Measurements from ENCODE around the gene EMID1.

The EMID1 gene

DNA sequence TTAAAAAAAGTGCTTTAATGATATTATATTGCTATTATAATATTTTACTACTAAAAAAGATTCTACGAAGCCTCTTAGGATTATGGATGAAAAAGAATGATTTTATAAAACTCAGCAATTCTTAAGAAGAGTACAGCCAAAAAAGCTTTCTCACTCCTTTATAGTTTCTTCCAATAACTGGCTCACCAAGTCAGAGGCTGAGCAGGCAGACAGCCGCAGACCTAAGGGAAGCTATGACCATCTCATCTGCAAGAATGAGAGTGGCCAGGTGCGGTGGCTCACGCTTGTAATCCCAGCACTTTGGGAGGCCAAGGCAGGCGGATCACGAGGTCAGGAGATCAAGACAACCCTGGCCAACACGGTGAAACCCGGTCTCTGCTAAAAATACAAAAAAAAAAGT, 12.7 kb upstream of the EMID1 start:
- in situ Hi-C loops (cut with MboI; ENCODE audit: low pct_unique_long_range_greater_than_20kb, low sequenced_read_pairs), result no loop called here
- no peak for DNase-seq

DNA sequence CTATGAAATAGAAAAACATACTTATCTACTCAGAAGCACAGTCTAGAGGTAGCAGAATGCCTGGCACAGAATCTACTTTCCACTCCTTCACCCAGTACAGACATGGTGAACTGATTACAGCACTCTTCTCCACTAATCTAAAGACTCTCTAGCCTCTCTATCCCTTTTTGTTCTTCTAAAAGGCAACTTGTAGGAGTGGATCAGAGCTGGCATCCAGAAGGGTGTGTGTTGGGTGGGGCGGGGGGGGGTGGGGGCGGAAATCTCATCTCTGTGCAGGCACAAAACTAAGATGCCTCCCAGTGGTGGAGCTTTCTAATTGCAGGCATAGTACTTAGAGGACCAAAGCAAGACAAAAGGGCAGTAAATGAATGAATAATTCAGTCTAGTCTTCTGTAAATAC, 11.5 kb upstream of the EMID1 start:
- DNase-seq, result no peak
- in situ Hi-C loops (cut with MboI; ENCODE audit: low pct_unique_long_range_greater_than_20kb, low sequenced_read_pairs), result no loop called here

DNA sequence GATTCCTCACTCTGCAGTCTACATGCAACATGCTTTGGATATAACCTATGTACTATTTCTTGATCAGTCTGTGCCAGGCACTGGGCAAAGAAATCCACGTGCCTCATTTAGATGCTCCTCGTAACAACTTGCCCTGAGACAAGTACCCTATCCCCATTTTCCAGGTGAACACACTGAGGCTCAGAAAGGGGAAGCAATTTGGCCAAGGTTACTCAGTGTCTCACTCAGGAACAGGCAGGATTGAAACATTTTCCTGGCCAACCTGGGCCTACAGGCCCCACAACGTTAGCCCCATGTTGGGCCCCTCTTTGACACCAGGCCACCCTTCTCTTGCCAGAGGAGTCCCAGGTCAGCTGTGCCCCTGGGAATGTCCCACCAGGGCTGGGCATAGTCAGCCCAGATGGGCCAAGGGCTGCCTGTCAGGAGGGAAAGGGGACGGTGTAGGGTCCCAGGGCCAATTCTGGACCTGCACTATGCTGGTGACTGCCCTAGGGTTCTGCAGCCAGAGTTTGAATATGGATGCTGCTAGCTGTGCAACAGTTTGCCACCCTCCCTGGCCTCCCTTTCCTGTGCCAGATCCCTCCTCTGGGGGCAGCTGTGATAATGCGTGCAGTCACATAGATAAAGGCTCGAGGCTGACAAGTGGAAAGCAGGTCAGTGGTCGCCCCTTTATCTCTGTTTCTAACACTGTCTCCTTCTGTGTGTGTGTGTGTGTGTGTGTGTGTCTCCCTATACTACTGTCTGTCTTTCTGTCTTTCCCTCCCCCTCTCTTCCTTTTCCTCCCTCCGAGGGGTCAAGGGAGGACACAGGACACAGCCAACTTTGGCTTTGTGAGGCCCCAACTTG, 10.4 kb upstream of the EMID1 start:
- peak; percentile 44 for DNase-seq
- in situ Hi-C loops (cut with MboI; ENCODE audit: low pct_unique_long_range_greater_than_20kb, low sequenced_read_pairs), result no loop called here

DNA sequence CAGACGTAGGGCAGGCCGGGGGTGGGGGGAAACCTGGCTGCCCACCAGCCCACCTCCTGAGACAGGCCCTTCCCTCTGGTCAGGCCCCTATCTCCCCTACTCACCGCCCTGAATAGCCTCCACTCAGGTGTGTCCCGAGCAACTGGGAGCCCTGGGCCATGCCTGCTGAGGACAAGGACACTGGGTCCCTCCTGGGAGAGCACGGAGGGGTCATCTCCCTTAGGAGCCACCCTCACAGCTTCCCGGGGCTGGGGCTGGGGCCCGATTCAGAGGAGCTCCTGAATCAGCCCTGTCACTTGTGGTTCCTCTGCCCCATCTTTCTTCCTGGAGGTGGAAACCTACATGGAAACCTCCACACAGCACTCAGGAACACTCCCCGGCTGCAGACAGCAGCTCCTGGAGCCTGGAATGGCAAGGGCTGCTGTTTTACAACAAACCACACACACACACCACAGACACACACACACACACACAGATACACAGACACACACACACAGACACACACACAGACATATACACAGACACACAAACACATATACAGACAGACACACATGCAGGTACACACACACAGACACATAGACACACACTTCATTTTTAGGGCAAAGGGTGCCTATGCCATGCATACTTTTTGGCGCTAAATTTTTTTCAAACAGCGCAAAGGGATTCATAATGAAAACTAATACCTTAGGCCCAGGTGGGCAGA, 9.6 kb upstream of the EMID1 start:
- in situ Hi-C loops (cut with MboI; ENCODE audit: low pct_unique_long_range_greater_than_20kb, low sequenced_read_pairs), result no loop called here

DNA sequence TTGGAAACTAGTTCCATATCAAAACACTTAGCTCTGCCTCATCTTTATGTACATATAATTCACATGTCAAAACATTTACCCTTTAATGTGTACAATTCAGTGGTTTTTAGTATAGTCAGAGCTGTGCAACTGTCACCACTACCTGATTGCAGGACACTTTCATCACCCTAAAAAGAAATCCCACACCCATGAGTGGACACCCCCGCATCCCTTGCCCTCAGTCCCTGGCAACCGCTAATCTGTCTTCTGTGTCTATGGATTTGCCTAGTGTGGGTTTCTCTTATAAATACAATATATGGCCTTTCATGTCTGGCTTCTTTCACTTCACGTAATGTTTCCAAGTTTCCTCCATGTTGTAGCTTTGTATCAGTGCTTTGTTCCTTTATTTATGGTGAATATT, 8.6 kb upstream of the EMID1 start:
- no peak for DNase-seq
- in situ Hi-C loops (cut with MboI; ENCODE audit: low pct_unique_long_range_greater_than_20kb, low sequenced_read_pairs), result no loop called here

More for the DNA sequence above, 9.6 kb upstream of the EMID1 start:
- no peak for DNase-seq

DNA sequence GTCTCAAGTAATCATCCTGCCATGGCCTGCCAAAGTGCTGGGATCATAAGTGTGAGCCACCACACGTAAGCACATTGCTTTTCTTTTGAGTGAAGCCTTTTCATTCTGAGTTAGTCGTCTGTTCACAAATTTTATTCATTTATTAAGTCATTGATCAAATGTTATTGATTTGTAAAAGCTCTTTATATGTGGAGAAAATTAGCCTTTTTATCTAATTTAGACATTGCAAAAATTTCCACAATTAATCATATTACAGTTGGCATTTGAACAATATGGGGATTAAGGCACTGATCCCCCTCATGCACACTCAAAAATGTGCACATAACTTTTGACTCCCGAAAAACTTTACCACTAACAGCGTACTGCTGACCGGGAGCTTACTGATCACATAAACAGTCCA, 7.5 kb upstream of the EMID1 start:
- DNase-seq, result no peak
- in situ Hi-C loops (cut with MboI; ENCODE audit: low pct_unique_long_range_greater_than_20kb, low sequenced_read_pairs), result no loop called here

DNA sequence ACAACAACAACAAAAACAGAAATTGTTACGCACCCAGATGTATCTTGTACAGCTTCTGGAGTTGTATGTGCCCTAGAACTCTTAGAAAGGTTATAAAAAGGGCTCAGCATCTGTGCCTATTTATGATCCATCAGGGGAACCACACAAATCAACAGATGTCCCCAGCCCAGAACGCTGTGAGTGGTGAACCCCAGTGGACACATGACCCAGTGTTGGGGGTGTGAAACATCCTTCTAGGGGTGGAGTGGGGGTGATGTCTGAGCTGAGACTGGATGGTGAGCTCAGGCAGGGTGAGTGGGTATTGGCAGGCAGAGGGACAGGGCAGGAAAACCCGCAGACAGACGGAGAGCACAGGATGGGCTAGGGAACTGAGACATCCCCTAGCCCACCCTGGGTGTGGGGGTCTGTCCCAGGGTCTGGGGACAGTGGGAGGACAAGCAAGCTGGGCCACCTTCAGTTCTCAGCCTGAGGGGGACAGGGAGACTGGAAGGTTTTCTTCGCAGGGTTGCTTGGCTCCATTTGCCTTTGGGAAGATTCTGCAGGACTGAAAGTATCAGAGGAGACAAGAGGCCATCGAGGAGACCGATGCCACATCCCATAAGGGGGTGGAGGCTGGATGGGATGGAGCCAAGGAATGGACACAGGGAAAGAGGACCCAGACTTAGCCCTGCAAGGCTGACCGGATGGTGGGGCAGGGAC, 5.8 kb upstream of the EMID1 start:
- in situ Hi-C loops (cut with MboI; ENCODE audit: low pct_unique_long_range_greater_than_20kb, low sequenced_read_pairs), result no loop called here

DNA sequence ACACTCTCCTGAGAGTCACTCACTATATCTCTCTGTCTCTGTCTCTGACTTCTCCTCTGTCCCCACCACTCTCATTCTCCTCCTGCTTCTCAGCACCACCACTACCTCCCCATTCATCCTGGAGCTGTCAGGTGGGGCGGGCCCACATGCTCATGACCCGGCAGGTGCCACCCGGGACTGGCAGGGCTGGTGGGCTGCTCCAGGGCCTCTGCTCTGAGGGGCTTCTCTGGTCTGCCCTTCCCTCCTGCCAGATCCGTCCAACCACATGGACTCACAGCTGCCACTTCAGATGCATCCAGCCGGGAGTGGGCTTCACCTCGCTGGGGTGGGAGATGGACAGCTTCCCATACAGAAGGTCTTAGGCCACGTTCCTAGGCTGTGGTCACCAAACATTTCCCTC, 4.8 kb upstream of the EMID1 start:
- in situ Hi-C loops (cut with MboI; ENCODE audit: low pct_unique_long_range_greater_than_20kb, low sequenced_read_pairs), result no loop called here
- no peak for DNase-seq

More for the DNA sequence above, 5.8 kb upstream of the EMID1 start:
- no peak for DNase-seq

DNA sequence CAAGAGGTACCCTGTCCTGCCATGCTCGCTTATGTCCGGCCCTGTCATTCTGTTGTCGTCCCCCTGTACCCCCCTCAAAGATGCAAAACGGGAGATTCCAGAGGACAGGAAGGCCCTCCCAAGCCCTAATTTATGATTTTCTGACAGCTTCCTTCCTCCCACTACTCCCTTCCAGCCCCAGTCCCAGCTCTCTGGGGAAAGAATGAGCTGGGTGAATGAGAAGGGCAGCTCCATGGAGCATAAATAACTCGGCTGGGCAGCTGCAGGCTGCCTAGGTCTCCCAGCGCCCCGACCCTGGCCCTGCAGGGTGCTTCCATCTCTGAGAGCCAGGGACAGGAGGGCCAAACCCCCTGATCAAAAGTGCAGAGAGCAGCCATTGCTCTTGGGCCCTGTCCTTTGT, 3.9 kb upstream of the EMID1 start:
- in situ Hi-C loops (cut with MboI; ENCODE audit: low pct_unique_long_range_greater_than_20kb, low sequenced_read_pairs), result no loop called here
- no peak for DNase-seq

DNA sequence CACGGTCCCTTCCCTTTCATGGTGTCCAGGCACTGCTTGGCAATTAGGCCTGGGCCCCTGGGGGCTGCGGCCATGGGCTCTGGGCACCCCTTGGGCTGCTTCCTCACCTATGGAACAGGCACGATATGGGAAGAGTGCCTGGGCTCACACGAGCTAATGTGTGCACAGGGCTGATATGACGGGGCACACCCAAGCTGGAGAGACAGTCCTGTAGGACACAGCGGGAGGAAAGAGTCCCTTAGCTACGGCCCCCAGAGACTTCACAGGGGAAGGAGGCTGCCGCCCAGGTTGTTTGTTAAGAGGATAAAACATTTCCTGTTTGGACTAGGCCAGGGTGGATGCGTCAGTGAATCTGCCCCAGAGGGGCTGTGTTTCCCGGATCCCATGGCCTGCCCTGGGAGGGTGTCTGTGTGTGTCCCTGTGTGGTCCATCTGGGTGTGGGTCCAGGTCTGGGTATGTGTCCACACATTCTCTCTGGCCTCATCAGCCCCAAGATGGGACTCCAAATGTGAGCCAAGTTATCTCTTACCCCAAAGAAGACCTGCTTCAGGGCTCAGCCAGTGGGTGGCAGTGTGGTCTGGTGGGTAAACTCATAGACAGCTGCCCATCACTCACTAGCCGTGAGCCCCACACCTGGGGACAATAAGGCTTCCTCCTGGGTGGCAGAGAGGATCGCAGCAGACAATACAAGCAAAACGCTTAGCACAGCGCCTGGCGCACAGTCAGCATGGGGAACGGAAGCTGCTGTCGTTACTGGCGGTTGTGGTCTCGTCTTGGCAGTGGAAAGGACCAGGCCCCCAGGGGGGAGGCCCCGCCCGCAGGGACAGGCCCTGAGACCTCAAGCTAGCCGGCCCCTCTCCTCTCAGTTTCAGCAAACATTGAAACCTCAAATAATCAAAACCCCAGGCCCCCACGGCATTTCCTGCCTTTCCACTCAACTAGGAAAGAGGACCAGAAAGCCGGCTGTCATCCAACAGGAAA, 3.2 kb upstream of the EMID1 start:
- DNase-seq, result peak; percentile 95

DNA sequence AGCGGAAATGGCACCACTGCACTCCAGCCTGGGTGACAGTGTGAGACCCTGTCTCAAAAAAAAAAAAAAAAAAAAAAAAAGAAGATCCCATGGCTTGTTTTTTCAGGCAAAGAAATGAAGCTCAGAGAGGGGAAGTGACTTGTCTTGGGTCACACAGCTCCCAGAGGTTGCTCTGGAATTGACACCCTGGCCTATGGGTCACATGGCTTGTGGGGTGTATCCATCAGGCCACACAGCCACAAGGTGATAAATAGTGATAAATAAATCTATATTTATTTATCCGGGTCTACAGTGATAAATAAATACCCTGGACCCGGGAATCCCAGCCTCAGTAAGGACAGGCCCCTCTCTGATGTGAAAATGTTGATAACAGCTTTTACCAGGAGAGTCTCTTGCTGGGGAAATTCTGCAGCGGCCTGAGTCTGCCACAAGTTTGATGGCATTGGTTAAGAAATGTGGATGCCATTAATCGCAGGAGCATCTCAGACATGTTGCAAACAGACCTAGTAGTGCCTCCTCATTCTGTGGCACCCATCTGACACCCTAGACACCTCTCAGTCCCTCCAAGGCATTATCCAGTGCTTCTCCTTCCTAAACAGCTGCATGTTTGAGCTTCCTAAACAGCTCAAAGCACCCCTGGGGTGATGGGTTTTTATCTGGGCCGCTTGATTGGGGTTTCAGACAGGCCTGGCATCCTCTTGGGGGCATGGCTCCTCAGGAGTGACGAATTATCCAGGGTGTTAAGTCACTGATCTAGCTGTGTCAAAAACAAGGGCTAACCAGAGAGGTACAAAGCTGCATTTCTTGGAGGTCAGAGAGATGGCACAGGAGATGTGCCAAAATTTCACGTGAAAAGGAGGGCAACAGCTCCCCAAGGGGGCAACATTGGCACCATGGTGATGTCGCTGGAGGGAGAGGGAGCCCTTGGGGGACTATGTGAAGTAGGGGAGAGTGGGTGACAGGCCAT, 1.9 kb upstream of the EMID1 start:
- DNase-seq, result no peak
- in situ Hi-C loops (cut with MboI; ENCODE audit: low pct_unique_long_range_greater_than_20kb, low sequenced_read_pairs), result no loop called here

More for the DNA sequence above, 3.2 kb upstream of the EMID1 start:
- in situ Hi-C loops (cut with MboI; ENCODE audit: low pct_unique_long_range_greater_than_20kb, low sequenced_read_pairs), result no loop called here

DNA sequence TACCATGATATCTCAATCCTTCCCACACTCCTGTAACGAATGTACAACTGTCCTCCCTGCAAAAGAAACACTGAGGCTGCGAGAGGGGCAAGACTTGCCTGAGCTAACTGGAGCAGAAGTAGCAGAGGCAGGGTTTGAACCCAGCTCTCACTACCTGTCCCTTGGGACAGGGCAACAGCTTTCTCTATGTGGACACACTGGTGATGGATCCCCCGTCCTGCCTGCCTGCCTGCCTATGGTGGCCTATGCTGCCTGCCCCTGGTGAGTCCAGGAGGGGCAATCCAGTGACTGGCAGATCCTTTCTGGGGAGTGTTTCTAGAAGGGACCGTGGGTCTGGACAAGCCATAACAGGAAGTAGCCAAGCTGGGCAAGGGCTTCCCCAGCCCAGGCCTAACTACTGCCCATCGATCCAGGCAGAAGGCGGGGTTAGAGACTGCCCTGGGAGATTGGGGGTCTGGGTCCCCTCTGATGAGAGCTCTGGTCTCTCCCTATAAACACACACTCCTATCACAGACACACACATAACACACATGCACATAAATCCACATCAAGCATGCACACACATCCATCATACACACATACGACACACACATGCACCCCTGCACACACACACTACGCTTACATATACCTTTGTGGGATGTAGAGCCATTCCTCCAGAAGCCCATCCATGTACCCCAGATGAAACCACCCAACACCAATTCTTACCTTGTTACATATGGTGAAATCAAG, 1.1 kb upstream of the EMID1 start:
- DNase-seq, result no peak
- in situ Hi-C loops (cut with MboI; ENCODE audit: low pct_unique_long_range_greater_than_20kb, low sequenced_read_pairs), result no loop called here

DNA sequence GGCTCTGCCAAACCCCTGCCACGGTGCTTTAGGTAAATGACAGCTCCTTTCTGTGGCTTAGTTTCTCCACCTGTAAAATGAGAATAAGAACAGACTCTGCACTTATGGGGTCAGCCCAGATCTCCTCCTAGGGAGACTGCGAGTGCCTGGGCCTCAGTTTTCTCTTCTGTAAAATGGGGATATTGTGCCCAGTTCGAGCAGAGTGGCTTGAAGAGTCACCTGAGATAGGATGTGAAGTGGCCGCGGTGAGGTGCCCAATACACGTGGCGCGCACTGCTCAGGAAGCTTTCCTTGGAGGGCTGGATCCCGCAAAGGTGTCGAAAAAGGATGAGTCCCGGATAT, 473 bp upstream of the EMID1 start:
- no peak for DNase-seq
- in situ Hi-C loops (cut with MboI; ENCODE audit: low pct_unique_long_range_greater_than_20kb, low sequenced_read_pairs), result no loop called here

DNA sequence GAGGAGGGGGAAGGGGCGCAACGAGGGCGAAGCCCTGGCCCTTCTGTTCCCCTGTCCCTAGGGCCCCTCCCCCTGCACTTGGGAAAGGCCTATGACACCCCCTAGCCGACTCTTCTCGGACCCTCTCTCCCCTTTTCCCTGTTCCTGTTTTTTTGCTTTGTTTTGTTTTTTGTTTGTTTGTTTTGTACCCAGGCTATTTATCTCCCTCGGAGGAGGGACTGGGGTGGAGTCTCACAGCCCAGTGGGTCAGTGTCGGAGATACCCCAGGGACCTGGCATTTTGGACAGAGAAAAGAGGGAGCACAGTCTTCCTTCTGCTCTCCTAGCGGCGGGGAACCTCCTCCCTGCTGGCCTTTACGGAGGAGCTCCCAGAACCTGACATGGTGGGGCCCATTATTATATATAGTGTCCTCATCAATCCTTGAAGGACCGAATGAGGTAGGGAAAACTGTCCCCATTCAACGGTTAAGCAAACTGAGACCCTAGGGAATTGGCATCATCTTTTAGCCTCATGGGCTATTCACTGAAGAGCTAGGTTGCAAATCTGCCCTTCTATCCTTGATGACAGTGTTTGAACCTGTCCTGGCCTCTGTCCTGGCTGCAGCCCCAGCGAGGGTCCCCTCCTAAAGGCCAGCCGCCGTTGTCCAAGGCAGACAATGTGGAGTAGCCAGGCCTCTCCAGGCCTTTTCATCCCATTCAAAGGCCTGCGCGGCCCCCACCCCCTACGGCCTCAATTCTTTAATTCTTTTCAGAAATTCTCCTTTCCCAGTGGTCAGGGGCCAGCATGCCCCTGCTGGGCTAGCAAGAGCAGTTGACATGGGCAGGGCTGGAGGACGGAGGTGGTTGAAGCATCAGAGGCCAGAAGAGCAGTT, 911 bp downstream of the EMID1 start:
- no peak for DNase-seq
- in situ Hi-C loops (cut with MboI; ENCODE audit: low pct_unique_long_range_greater_than_20kb, low sequenced_read_pairs), result no loop called here

DNA sequence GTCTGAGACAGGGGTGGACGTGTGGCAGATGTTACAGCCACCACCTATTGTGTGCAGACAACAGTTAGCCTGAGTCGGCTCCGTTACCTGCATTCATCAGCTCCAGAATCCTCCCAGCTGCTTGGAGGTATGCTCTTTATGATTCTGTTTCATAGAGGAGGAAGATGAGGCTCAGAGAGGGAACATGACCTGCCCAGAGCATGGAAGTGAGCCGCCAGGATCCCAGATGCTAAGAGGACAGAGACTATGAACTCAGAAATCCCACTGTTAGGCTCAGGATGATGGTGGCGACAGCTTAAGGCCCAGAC, 1.5 kb downstream of the EMID1 start:
- in situ Hi-C loops (cut with MboI; ENCODE audit: low pct_unique_long_range_greater_than_20kb, low sequenced_read_pairs), result no loop called here
- no peak for DNase-seq

DNA sequence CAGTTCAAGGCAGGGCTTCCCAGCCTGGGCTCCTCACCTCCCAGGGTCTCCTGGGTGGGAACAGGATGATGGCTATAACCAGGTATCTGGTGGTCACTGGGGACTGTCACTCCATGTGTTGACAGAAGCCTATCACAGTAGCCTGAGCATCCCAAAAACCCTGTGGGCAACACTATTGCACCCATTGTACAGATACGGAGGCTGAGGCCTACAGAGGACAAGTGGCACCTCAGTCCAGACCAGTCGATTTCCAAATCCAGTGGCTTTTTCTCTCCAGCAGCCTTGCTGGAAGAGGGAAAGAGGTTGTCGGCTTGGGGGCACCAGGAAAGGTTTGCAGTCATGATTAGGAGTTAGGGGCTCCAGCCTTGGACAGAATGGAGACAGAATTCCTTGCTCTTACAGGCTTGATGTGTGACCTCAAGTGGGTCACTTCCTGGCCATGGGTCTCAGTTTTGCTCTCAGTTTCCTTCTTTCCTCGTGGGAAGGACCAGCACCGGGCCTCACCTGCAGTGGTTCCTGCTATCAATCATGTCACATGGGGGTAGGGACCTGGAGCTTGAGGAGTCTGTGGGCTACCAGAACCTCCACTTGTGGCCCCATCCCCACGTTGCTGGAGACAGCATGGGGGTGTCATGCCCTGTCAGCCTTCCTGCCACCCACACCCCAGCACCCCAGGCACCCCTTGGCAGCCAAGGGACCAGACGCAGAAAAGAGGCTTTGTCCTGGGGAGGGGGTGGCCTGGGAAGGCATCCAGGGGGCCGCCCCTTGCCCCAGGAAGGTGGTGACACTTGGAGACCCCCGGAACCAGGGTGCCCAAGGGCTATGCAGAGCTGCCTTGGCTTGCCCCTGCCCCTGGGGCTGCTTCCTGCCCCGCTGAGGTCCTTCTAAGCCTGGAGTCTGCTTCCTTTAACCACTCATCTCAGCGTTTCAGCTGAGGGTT, 2.1 kb downstream of the EMID1 start:
- in situ Hi-C loops (cut with MboI; ENCODE audit: low pct_unique_long_range_greater_than_20kb, low sequenced_read_pairs), result no loop called here
- DNase-seq, result no peak

Measured in KBM-7 (cell line).